ENCODE measurements around the gene ATP4A.

The ATP4A gene

GRCh38 chr19:35540356-35540927 lies 23.0 kb downstream of the ATP4A start:
- TF ChIP-seq SUZ12 (IDR thresholded peaks at IDR 0.05; ENCODE audit: extremely low read depth, insufficient read depth, insufficient read length), result no peak
- no peak for TF ChIP-seq YY1 (IDR thresholded peaks at IDR 0.05; ENCODE audit: insufficient read depth, insufficient read length)
- TF ChIP-seq ZNF274 (IDR thresholded peaks at IDR 0.05; ENCODE audit: low read depth, low read length), result no peak
- Histone ChIP-seq H3K27me3 (ENCODE audit: insufficient read depth, insufficient read length) (no peaks in the 10 kb centered on the region), H3K9ac (ENCODE audit: insufficient read length, low read depth) (no peak overlapping the region)

GRCh38 chr19:35539850-35540249 lies 23.6 kb downstream of the ATP4A start:
- no peaks in the 10 kb centered on the region for H3K27me3 ChIP-seq (ENCODE audit: insufficient read depth, insufficient read length)
- no peak overlapping the region for H3K4me3 ChIP-seq (ENCODE audit: insufficient read length, low read depth)
- H3K9ac ChIP-seq (ENCODE audit: insufficient read length, low read depth), result no peak overlapping the region
- H3K9me3 ChIP-seq (ENCODE audit: insufficient read depth, low read length), result no peaks in the 10 kb centered on the region
- DNase-seq (ENCODE audit: low read depth, low spot score), result no peak
- peaks cover 34% of the 10 kb centered on the region for H3K36me3 ChIP-seq (ENCODE audit: insufficient read depth, insufficient read length, low read length)
- peaks cover 14% of the 10 kb centered on the region for H3K4me1 ChIP-seq (ENCODE audit: insufficient read depth, insufficient read length)
- TF ChIP-seq ZNF274 (IDR thresholded peaks at IDR 0.05; ENCODE audit: low read depth, low read length), result no peak
- no peak for TF ChIP-seq YY1 (IDR thresholded peaks at IDR 0.05; ENCODE audit: insufficient read depth, insufficient read length)
- TF ChIP-seq SUZ12 (IDR thresholded peaks at IDR 0.05; ENCODE audit: extremely low read depth, insufficient read depth, insufficient read length), result no peak

More at GRCh38 chr19:35540356-35540927, 23.0 kb downstream of the ATP4A start:
- no peaks in the 10 kb centered on the region for H3K9me3 ChIP-seq (ENCODE audit: insufficient read depth, low read length)
- DNase-seq (ENCODE audit: low read depth, low spot score), result no peak
- H3K36me3 ChIP-seq (ENCODE audit: insufficient read depth, insufficient read length, low read length), result peaks cover 34% of the 10 kb centered on the region
- peaks cover 14% of the 10 kb centered on the region for H3K4me1 ChIP-seq (ENCODE audit: insufficient read depth, insufficient read length)
- no peak overlapping the region for H3K4me3 ChIP-seq (ENCODE audit: insufficient read length, low read depth)

DNA sequence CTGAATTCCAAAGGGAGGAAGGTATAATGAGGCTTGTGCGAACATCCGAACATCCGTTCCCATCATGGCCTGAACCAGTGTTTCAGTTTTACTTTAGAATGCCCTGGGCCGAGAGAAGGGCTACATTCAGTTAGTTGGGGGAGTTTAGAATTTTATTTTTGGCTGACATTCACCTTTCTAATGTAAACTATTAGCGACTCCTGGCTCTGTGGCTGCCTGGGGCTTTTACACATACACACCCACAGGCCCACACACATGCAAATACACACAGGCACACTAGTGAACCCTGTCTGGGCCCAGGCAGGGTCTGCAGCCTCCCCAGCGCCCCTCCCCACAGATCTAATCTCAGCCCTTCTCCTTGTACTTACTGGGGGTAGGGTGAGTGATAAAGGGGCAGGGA lies 24.1 kb downstream of the ATP4A start:
- Histone ChIP-seq H3K27me3 (ENCODE audit: insufficient read depth, insufficient read length) (no peaks in the 10 kb centered on the region), H3K36me3 (ENCODE audit: insufficient read depth, insufficient read length, low read length) (peaks cover 33% of the 10 kb centered on the region), H3K4me3 (ENCODE audit: insufficient read length, low read depth) (no peak overlapping the region), H3K4me1 (ENCODE audit: insufficient read depth, insufficient read length) (peaks cover 14% of the 10 kb centered on the region), H3K9ac (ENCODE audit: insufficient read length, low read depth) (no peak overlapping the region), H3K9me3 (ENCODE audit: insufficient read depth, low read length) (no peaks in the 10 kb centered on the region)
- TF ChIP-seq SUZ12 (IDR thresholded peaks at IDR 0.05; ENCODE audit: extremely low read depth, insufficient read depth, insufficient read length) (no peak), ZNF274 (IDR thresholded peaks at IDR 0.05; ENCODE audit: low read depth, low read length) (no peak), YY1 (IDR thresholded peaks at IDR 0.05; ENCODE audit: insufficient read depth, insufficient read length) (no peak)
- no peak for DNase-seq (ENCODE audit: low read depth, low spot score)

DNA sequence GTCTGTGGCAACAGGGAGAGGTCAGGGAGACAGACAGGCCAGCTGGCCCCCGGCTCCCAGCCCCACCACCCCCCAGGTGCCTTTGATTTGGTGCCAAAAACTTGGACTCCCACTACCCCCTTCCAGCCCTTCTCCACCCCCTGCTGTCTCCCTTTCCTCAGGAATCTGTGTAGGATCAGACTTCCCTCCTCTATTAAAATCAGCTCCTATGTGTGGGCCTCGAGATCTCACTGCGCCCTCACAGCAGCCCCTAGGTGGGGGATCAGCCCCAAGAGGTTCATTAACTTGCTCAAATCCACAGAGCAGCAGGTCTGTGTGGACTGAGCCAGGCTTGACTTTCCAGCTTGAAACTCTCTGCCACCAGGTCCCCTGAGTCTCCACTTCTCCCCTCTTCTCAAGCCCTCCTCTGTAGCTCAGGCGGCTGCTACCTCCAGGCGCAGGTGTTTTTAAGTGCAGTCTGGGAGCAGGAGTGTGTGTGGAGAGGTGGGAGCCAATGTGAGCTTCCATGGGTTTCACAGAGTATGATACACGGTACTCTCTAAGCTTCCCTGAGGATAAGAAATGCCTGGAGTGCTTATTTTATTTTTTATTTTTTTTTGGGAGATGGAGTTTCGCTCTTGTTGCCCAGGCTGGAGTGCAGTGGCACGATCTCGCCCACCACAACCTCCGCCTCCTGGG lies 28.5 kb downstream of the ATP4A start:
- TF ChIP-seq YY1 (IDR thresholded peaks at IDR 0.05; ENCODE audit: insufficient read depth, insufficient read length) (no peak), SUZ12 (IDR thresholded peaks at IDR 0.05; ENCODE audit: extremely low read depth, insufficient read depth, insufficient read length) (no peak), ZNF274 (IDR thresholded peaks at IDR 0.05; ENCODE audit: low read depth, low read length) (no peak)
- Histone ChIP-seq H3K4me3 (ENCODE audit: insufficient read length, low read depth) (no peak overlapping the region), H3K27me3 (ENCODE audit: insufficient read depth, insufficient read length) (no peaks in the 10 kb centered on the region), H3K9ac (ENCODE audit: insufficient read length, low read depth) (peak overlapping the region; percentile 50), H3K36me3 (ENCODE audit: insufficient read depth, insufficient read length, low read length) (peaks cover 2% of the 10 kb centered on the region), H3K9me3 (ENCODE audit: insufficient read depth, low read length) (no peaks in the 10 kb centered on the region), H3K4me1 (ENCODE audit: insufficient read depth, insufficient read length) (peaks cover 9% of the 10 kb centered on the region)
- no peak for DNase-seq (ENCODE audit: low read depth, low spot score)

- H3K9me3 ChIP-seq (ENCODE audit: insufficient read depth, low read length), result no peaks in the 10 kb centered on the region
- no peak for TF ChIP-seq SUZ12 (IDR thresholded peaks at IDR 0.05; ENCODE audit: extremely low read depth, insufficient read depth, insufficient read length)
- TF ChIP-seq ZNF274 (IDR thresholded peaks at IDR 0.05; ENCODE audit: low read depth, low read length), result no peak
- no peak for TF ChIP-seq YY1 (IDR thresholded peaks at IDR 0.05; ENCODE audit: insufficient read depth, insufficient read length)
- no peaks in the 10 kb centered on the region for H3K27me3 ChIP-seq (ENCODE audit: insufficient read depth, insufficient read length)
- H3K4me3 ChIP-seq (ENCODE audit: insufficient read length, low read depth), result no peak overlapping the region
- peaks cover 6% of the 10 kb centered on the region for H3K4me1 ChIP-seq (ENCODE audit: insufficient read depth, insufficient read length)
- no peak overlapping the region for H3K9ac ChIP-seq (ENCODE audit: insufficient read length, low read depth)
- DNase-seq (ENCODE audit: low read depth, low spot score), result no peak
- no peaks in the 10 kb centered on the region for H3K36me3 ChIP-seq (ENCODE audit: insufficient read depth, insufficient read length, low read length)
Observed at GRCh38 chr19:35533822-35534392, 29.6 kb downstream of the ATP4A start.

GRCh38 chr19:35533201-35533821 lies 30.1 kb downstream of the ATP4A start, which contains the start of gene GAPDHS:
Gene GAPDHS, plus strand, starts transcription at chr19:35533456. Its CDS starts 72 bp downstream, at chr19:35533528.
- Histone ChIP-seq H3K27me3 (ENCODE audit: insufficient read depth, insufficient read length) (no peaks in the 10 kb centered on the region), H3K4me3 (ENCODE audit: insufficient read length, low read depth) (no peak within 1 kb of the TSS), H3K9me3 (ENCODE audit: insufficient read depth, low read length) (no peaks in the 10 kb centered on the region), H3K36me3 (ENCODE audit: insufficient read depth, insufficient read length, low read length) (no peaks in the 10 kb centered on the region), H3K9ac (ENCODE audit: insufficient read length, low read depth) (no peak within 1 kb of the TSS), H3K4me1 (ENCODE audit: insufficient read depth, insufficient read length) (peaks cover 6% of the 10 kb centered on the region)
- TF ChIP-seq ZNF274 (IDR thresholded peaks at IDR 0.05; ENCODE audit: low read depth, low read length) (no peak), YY1 (IDR thresholded peaks at IDR 0.05; ENCODE audit: insufficient read depth, insufficient read length) (no peak), SUZ12 (IDR thresholded peaks at IDR 0.05; ENCODE audit: extremely low read depth, insufficient read depth, insufficient read length) (no peak)
- no peak for DNase-seq (ENCODE audit: low read depth, low spot score)

- peaks cover 2% of the 10 kb centered on the region for H3K4me1 ChIP-seq (ENCODE audit: insufficient read depth, insufficient read length)
- no peak overlapping the region for H3K9ac ChIP-seq (ENCODE audit: insufficient read length, low read depth)
- H3K36me3 ChIP-seq (ENCODE audit: insufficient read depth, insufficient read length, low read length), result no peaks in the 10 kb centered on the region
- H3K4me3 ChIP-seq (ENCODE audit: insufficient read length, low read depth), result no peak overlapping the region
- no peaks in the 10 kb centered on the region for H3K9me3 ChIP-seq (ENCODE audit: insufficient read depth, low read length)
- no peaks in the 10 kb centered on the region for H3K27me3 ChIP-seq (ENCODE audit: insufficient read depth, insufficient read length)
- no peak for DNase-seq (ENCODE audit: low read depth, low spot score)
- TF ChIP-seq ZNF274 (IDR thresholded peaks at IDR 0.05; ENCODE audit: low read depth, low read length) (no peak), SUZ12 (IDR thresholded peaks at IDR 0.05; ENCODE audit: extremely low read depth, insufficient read depth, insufficient read length) (no peak), YY1 (IDR thresholded peaks at IDR 0.05; ENCODE audit: insufficient read depth, insufficient read length) (no peak)
Observed at GRCh38 chr19:35531291-35531690, 32.2 kb downstream of the ATP4A start.
